Neural cell (in vitro differentiated cells): ENCODE data around the gene KBTBD13. TPM values are rescaled to one million over a fixed set of nuclear protein-coding genes. Genes with fewer than 3 reads are reported as not detected.

ENCODE experiments used
- H2AFZ ChIP-seq: fragments of 200-600, 300-800 bp; sonication (generic), shearing (Covaris generic); 2 replicates; pipeline ENCODE4 v1.6.0; 2014; ENCODE audit warnings: low read depth, mild to moderate bottlenecking, antibody characterized with exemption, low read length, moderate library complexity
- H3F3A ChIP-seq: fragments of 200-600 bp; shearing (Covaris generic); 2 replicates; pipeline ENCODE4 v1.6.1; 2016; ENCODE audit warnings: mild to moderate bottlenecking, moderate library complexity, mixed read lengths, antibody characterized with exemption, low read length; ENCODE audit not compliant: insufficient read depth, poor library complexity, severe bottlenecking
- H3K27ac ChIP-seq: fragments of 200-600, 300-800 bp; sonication (generic), shearing (Covaris generic); 2 replicates; pipeline ENCODE4 v1.5.1; 2014; ENCODE audit warnings: mild to moderate bottlenecking, low read length, moderate library complexity
- H3K27me3 ChIP-seq: fragments of 300-800, 200-600 bp; sonication (generic), shearing (Covaris generic); 2 replicates; pipeline ENCODE4 v1.6.0; 2014; ENCODE audit warnings: mild to moderate bottlenecking, low read depth, low read length, moderate library complexity; ENCODE audit not compliant: insufficient read depth
- H3K36me3 ChIP-seq: fragments of 300-800, 200-600 bp; sonication (generic), shearing (Covaris generic); 2 replicates; pipeline ENCODE4 v1.5.1; 2014; ENCODE audit warnings: mild to moderate bottlenecking, antibody characterized with exemption, low read length, moderate library complexity; ENCODE audit not compliant: insufficient read depth
- H3K4me2 ChIP-seq: fragments of 300-800, 200-600 bp; sonication (generic), shearing (Covaris generic); 2 replicates; pipeline ENCODE4 v1.6.0; 2014; ENCODE audit warnings: mild to moderate bottlenecking, low read length
- H3K4me3 ChIP-seq: fragments of 300-800, 200-600 bp; sonication (generic), shearing (Covaris generic); 2 replicates; pipeline ENCODE4 v1.5.1; 2014; ENCODE audit warnings: mild to moderate bottlenecking, low read length, moderate library complexity
- H3K79me2 ChIP-seq: fragments of 200-600 bp; shearing (Covaris generic); replicated peaks from 2 replicates; pipeline ENCODE4 v1.6.0; 2014; ENCODE audit warnings: mild to moderate bottlenecking, low read length, moderate library complexity; ENCODE audit not compliant: insufficient read depth
- H3K9ac ChIP-seq: fragments of 300-800, 200-600 bp; sonication (generic), shearing (Covaris generic); 2 replicates; pipeline ENCODE4 v1.6.1; 2016; ENCODE audit warnings: mild to moderate bottlenecking, low read length, mixed read lengths
- H3K9me2 ChIP-seq: fragments of 200-600 bp; shearing (Covaris generic); 2 replicates; pipeline ENCODE4 v1.6.1; 2016; ENCODE audit warnings: mild to moderate bottlenecking, low read length, mixed read lengths; ENCODE audit not compliant: insufficient read depth
- H3K9me3 ChIP-seq: fragments of 200-600, 300-800 bp; sonication (generic), shearing (Covaris generic); 2 replicates; pipeline ENCODE4 v1.6.1; 2016; ENCODE audit warnings: mild to moderate bottlenecking, mixed run types, low read length, moderate library complexity, mixed read lengths
- H4K20me1 ChIP-seq: fragments of 200-600 bp; shearing (Covaris generic); 2 replicates; pipeline ENCODE4 v1.6.1; 2016; ENCODE audit warnings: mild to moderate bottlenecking, mixed run types; ENCODE audit not compliant: insufficient read depth
- EP300 ChIP-seq: fragments of 450-650 bp; conservative IDR thresholded peaks from 2 replicates; pipeline ENCODE4 v1.6.1; 2014; ENCODE audit warnings: antibody characterized with exemption, mild to moderate bottlenecking, moderate library complexity; ENCODE audit not compliant: poor library complexity, severe bottlenecking
- EZH2 ChIP-seq: fragments of 200-600, 300-800 bp; shearing (Covaris generic), sonication (generic); IDR thresholded peaks from 2 replicates; pipeline ENCODE4 v1.6.1; 2014; ENCODE audit warnings: antibody characterized with exemption, low read length, borderline replicate concordance, mild to moderate bottlenecking; ENCODE audit not compliant: insufficient read depth, poor library complexity, severe bottlenecking
- MXI1 ChIP-seq: fragments of 450-650 bp; conservative IDR thresholded peaks from 2 replicates; pipeline ENCODE4 v1.6.1; 2014; ENCODE audit warnings: antibody characterized with exemption, mild to moderate bottlenecking; ENCODE audit not compliant: poor library complexity, severe bottlenecking
- POLR2AphosphoS5 ChIP-seq: IDR thresholded peaks from 2 replicates; pipeline ENCODE4 v1.6.1; 2012
- RAD21 ChIP-seq: fragments of 450-650 bp; conservative IDR thresholded peaks from 2 replicates; pipeline ENCODE4 v1.6.1; 2014; ENCODE audit warnings: antibody characterized with exemption, mild to moderate bottlenecking, moderate library complexity
- SMC3 ChIP-seq: fragments of 450-650 bp; conservative IDR thresholded peaks from 2 replicates; pipeline ENCODE4 v1.6.1; 2014; ENCODE audit warnings: antibody characterized with exemption, mild to moderate bottlenecking, moderate library complexity; ENCODE audit not compliant: poor library complexity
- TAF1 ChIP-seq: IDR thresholded peaks from 2 replicates; pipeline ENCODE4 v1.6.1; 2012; ENCODE audit warnings: low read depth
- polyA plus RNA-seq: library from polyadenylated mRNA; depleted of rRNA; stranded (reverse); fragments of >200 nt; gene quantifications from 2 replicates; pipeline ENCODE4 v1.2.3, GENCODE V29; 2014
- TF ChIP-seq, protein P1 (sequence below): fragments of 450-650 bp; IDR thresholded peaks from 2 replicates; pipeline ENCODE4 v1.5.1; 2014; ENCODE audit warnings: antibody characterized with exemption, mild to moderate bottlenecking, moderate library complexity; ENCODE audit not compliant: poor library complexity, severe bottlenecking
- TF ChIP-seq, protein P2 (sequence below): IDR thresholded peaks from 2 replicates; pipeline ENCODE4 v1.6.1; 2012; ENCODE audit warnings: borderline replicate concordance

Gene KBTBD13
- polyA plus RNA-seq, 1 donor from 2014 or later = not detected

DNA sequence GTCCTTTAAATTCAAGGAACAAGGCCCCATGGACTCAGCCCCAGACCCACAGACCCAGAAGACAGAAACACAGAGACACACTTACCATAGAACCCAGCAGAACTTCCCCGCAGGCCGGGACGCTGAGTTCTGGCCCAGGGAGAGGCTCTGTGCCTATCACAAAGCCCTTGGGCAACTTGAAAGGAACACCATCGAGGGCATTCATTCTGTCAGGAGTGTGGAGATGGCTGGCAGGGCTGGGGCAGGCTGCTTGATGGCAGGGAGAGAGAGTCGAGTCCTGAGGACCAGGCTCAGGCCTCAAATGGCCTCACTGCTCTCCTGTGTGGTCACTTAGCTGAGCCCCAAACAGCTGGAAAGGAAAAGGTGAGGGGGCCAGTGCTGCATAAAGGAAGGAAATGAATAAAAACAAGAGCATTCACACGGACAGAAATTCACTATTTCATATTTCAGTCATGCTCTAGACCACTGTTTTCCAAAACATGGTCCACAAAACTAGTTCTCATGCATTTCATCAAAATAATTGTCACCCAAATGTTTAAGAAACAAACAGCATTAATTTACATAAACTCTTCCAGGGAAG, 29.6 kb downstream of the KBTBD13 start:
- no peak for TF ChIP-seq TAF1
- TF ChIP-seq, protein P1, sequence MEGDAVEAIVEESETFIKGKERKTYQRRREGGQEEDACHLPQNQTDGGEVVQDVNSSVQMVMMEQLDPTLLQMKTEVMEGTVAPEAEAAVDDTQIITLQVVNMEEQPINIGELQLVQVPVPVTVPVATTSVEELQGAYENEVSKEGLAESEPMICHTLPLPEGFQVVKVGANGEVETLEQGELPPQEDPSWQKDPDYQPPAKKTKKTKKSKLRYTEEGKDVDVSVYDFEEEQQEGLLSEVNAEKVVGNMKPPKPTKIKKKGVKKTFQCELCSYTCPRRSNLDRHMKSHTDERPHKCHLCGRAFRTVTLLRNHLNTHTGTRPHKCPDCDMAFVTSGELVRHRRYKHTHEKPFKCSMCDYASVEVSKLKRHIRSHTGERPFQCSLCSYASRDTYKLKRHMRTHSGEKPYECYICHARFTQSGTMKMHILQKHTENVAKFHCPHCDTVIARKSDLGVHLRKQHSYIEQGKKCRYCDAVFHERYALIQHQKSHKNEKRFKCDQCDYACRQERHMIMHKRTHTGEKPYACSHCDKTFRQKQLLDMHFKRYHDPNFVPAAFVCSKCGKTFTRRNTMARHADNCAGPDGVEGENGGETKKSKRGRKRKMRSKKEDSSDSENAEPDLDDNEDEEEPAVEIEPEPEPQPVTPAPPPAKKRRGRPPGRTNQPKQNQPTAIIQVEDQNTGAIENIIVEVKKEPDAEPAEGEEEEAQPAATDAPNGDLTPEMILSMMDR = no peak
- TF ChIP-seq EP300 = no peak
- no peak for TF ChIP-seq MXI1
- TF ChIP-seq SMC3 = no peak
- TF ChIP-seq EZH2 = no peak
- no peak for TF ChIP-seq POLR2AphosphoS5
- no peak for TF ChIP-seq RAD21
- TF ChIP-seq, protein P2, sequence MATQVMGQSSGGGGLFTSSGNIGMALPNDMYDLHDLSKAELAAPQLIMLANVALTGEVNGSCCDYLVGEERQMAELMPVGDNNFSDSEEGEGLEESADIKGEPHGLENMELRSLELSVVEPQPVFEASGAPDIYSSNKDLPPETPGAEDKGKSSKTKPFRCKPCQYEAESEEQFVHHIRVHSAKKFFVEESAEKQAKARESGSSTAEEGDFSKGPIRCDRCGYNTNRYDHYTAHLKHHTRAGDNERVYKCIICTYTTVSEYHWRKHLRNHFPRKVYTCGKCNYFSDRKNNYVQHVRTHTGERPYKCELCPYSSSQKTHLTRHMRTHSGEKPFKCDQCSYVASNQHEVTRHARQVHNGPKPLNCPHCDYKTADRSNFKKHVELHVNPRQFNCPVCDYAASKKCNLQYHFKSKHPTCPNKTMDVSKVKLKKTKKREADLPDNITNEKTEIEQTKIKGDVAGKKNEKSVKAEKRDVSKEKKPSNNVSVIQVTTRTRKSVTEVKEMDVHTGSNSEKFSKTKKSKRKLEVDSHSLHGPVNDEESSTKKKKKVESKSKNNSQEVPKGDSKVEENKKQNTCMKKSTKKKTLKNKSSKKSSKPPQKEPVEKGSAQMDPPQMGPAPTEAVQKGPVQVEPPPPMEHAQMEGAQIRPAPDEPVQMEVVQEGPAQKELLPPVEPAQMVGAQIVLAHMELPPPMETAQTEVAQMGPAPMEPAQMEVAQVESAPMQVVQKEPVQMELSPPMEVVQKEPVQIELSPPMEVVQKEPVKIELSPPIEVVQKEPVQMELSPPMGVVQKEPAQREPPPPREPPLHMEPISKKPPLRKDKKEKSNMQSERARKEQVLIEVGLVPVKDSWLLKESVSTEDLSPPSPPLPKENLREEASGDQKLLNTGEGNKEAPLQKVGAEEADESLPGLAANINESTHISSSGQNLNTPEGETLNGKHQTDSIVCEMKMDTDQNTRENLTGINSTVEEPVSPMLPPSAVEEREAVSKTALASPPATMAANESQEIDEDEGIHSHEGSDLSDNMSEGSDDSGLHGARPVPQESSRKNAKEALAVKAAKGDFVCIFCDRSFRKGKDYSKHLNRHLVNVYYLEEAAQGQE = no peak
- peaks cover 14% of the 10 kb centered on the region for H3K27me3 ChIP-seq
- H3K79me2 ChIP-seq = no peaks in the 10 kb centered on the region

DNA sequence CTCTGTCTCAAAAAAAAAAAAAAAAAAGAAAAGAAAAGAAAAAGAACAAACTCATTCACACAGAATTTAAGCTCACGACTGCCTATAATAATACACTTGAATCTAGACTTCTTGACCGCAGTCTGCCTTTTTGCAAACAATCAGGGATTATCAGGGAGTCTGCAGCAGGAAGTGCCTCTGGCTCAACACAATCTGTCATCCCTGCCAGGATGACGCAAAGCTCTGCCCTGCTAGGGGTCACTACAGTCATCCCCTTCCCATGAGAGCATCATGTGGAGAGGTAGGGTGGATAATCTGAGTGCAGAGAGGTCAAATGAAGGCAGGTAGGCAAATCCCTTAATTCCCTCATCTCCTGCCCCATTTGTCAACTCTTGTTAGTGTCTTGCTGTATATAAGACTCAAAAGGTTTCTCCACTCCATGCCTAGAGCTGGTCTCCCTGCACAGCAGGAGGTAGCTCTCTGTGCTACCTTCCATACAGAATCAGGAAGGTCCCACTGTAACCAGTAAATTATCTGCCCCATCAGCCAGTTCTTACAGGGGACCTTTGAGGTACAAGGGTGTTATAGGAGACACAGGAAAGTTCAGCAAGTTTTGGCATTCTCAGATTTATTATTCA, 34.2 kb downstream of the KBTBD13 start:
- Histone ChIP-seq H3K9me2 (no peaks in the 10 kb centered on the region), H3K4me3 (no peak overlapping the region), H3K4me2 (no peak overlapping the region), H3K27ac (no peak overlapping the region), H2AFZ (no peak overlapping the region), H3F3A (no peaks in the 10 kb centered on the region), H3K9me3 (no peaks in the 10 kb centered on the region), H3K27me3 (no peaks in the 10 kb centered on the region), H3K9ac (no peak overlapping the region), H3K79me2 (no peaks in the 10 kb centered on the region), H4K20me1 (no peaks in the 10 kb centered on the region), H3K36me3 (no peaks in the 10 kb centered on the region)
- TF ChIP-seq POLR2AphosphoS5 = no peak
- no peak for TF ChIP-seq SMC3
- TF ChIP-seq MXI1 = no peak
- no peak for TF ChIP-seq EP300
- TF ChIP-seq TAF1 = no peak
- TF ChIP-seq, protein P2 = no peak
- TF ChIP-seq, protein P1 = no peak
- TF ChIP-seq EZH2 = no peak

More for the DNA sequence above, 29.6 kb downstream of the KBTBD13 start:
- Histone ChIP-seq H3F3A (no peaks in the 10 kb centered on the region), H3K36me3 (no peaks in the 10 kb centered on the region), H3K9ac (no peak overlapping the region), H3K4me3 (no peak overlapping the region), H3K9me2 (no peaks in the 10 kb centered on the region), H3K27ac (no peak overlapping the region), H4K20me1 (no peaks in the 10 kb centered on the region), H2AFZ (no peak overlapping the region), H3K9me3 (no peaks in the 10 kb centered on the region), H3K4me2 (no peak overlapping the region)
